ENCODE data around the gene NELFCD.

DNA sequence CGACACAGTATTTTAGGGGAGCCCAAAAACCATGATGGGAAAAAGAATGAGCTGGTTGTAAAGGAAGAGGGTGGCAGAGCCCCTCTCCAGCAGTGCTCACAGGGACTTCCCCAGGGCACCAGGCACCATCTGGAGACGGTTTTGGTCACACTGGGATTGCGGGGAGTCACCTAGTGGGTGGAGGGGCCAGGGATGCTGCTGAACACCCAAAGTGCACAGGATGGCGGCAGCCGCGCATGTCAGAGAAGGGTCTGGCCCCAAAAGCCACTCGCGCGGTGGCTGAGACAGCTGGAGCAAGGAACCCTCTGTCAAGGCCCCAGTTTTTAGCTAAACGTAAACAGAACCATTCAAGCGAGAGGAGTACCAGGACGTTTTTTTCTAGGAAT is 15.2 kb downstream of the NELFCD start:
- TF ChIP-seq EZH2 (IDR thresholded peaks at IDR 0.05; ENCODE audit: insufficient read depth, poor library complexity, severe bottlenecking) (no peak), EZH2phosphoT487 (IDR thresholded peaks at IDR 0.05; ENCODE audit: insufficient read depth, low read depth) (no peak)

Measured in GM23248 (cell line).